HG03097 (cell line): Measurements from ENCODE around the gene METAP1D.
"Not testable (repeated sequence)": the region's sequence is repeated elsewhere in the genome, so short reads cannot be mapped to it uniquely, and the experiment has no call there.

Experiments
- ATAC-seq: cut with Tn5 transposase; IDR thresholded peaks from one replicate; pipeline ENCODE4 v1.9.1; 2021; ENCODE audit not compliant: unreplicated experiment, low FRiP score

The METAP1D gene

GRCh38 chr2:171999604-172000469, at the start of gene METAP1D:
METAP1D (plus strand) TSS chr2:171999953; CDS start chr2:171999970, 17 bp downstream.
- peak; percentile 86 for ATAC-seq

- no peak for ATAC-seq
Observed at GRCh38 chr2:171952276-171952675, 47.5 kb upstream of the METAP1D start.

- no peak for ATAC-seq
Observed at GRCh38 chr2:171952748-171953147, 47.0 kb upstream of the METAP1D start.

GRCh38 chr2:171956135-171956825, 43.5 kb upstream of the METAP1D start:
- ATAC-seq = no peak

DNA sequence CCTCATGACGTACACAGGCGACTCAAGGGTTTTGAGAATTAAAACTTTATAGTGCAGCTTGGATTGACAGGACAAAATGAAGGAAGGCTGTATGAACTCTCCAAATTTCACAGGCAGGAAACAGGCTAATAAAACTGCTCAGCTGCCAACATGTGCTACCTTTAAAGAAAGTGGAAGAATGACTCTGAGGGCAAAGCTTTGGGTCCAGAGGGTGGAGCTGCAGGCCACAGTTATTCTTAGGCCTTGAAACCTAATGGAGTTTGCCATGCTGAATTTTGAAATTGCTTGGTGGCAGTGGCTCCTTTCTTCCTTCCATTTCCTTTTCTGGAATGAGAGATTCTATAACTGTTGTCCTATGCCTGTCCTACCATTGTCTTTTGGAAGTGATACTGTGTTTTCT, 42.7 kb upstream of the METAP1D start:
- no peak for ATAC-seq

DNA sequence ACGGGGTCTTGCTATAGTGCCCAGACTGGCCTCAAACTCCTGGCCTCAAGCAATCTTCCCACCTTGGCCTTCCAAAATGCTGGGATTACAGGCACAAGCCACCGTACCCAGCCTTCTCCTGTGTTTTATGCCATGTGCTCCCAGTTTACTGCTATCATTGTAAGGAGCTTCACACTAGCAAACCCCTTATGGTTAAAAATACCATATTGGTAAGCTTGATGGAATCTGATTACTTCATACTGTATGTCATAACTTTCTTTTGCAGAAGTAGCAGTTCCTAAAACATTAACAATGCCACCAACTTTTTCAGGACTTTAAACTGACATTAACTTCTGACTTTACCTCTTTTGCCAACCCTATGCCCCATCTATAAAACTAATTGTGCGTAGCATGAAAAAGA, 41.3 kb upstream of the METAP1D start:
- no peak for ATAC-seq

GRCh38 chr2:171959998-171960397, 39.8 kb upstream of the METAP1D start:
- no peak for ATAC-seq

- no peak for ATAC-seq
Observed at GRCh38 chr2:171960570-171960969, 39.2 kb upstream of the METAP1D start.

DNA sequence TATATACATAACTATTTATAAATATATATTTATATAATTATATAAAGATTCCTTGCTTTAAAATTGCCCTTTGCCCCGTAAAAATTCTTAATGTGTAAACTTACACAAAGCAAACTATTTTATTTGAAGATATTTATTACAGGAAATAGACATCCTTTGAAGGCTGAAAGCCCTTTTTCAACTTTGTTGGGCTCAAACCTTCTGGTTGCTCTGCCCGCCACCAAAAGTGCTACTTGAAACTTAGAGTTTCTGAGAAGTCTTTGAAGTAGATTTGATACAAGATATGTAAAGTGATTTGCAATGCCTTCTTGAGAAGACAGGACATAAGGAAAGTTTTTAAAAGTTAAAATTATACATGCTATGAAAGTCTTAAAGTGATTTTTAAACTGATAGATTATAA, 36.6 kb upstream of the METAP1D start:
- ATAC-seq = no peak

DNA sequence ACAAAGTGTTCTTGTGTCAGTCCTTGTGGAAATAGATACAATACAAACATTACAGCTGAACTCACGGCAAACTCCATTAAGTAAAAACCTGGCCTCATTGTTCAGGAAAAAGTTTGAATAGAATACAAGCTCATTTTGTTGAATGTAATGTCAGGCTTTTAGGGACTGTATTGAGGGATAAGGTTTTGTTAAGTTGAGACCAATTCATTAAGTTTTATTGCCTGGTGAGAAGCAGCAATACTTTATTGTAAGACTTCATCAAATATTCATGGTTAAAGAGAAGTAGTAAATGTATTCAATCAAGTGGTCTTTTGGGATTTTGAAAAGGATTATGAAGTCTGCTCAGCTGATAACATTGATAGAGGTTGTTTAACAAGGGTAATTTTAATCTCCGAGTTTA, 35.4 kb upstream of the METAP1D start:
- ATAC-seq = no peak

DNA sequence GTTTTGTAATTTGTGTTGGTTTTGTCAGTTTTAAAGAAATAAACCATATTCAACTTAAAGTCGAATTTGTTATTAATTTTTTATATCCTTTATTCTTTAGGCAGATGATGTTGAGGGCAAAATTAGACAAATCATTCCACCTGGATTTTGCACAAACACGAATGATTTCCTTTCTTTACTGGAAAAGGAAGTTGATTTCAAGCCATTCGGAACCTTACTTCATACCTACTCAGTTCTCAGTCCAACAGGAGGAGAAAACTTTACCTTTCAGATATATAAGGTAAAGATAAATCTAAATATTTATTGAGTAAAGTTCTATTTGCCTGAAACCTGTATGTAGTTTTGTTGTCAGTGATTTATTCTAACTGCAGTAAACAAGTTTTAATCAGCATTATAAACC, 34.5 kb upstream of the METAP1D start:
- ATAC-seq = no peak

GRCh38 chr2:171965661-171966060, 34.1 kb upstream of the METAP1D start:
- no peak for ATAC-seq

- ATAC-seq = no peak
Observed at GRCh38 chr2:171966235-171966634, 33.5 kb upstream of the METAP1D start.

DNA sequence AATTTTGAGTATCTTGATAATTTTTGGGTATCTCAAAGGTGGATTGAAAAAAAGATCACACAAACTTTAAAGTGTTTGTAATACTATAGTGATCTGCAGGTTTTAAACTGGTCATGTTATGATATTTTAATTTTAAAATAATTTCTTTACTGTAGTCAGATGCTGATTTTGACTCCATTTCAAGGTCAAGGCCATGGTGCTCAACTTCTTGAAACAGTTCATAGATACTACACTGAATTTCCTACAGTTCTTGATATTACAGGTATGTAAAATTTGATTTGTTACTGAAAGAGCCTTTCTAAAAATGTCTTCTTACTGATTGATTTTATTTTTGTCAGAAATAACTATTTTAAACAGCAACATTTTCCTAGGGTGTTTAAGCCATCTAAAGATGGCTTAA, 33.1 kb upstream of the METAP1D start:
- no peak for ATAC-seq

DNA sequence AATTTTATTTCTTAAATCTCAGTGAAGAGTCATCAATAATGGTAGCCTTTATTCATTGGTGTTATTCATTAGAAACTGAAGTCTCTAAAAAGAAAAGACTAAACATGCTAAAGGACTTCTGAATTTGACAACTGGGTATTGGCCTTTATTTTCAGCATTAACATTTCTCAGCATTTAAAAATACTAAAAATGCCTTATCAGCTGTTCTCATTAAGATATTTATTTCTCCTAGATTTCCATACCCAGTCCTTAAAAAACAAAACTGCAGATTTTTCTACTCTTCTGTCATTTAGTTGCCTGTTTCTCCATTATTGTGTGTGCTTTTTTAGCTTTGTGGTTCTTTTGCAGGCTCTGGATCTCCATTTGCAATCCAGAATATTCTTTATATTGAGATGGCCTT, 31.2 kb upstream of the METAP1D start:
- no peak for ATAC-seq

- ATAC-seq = no peak
Observed at GRCh38 chr2:171972329-171972982, 27.3 kb upstream of the METAP1D start.

DNA sequence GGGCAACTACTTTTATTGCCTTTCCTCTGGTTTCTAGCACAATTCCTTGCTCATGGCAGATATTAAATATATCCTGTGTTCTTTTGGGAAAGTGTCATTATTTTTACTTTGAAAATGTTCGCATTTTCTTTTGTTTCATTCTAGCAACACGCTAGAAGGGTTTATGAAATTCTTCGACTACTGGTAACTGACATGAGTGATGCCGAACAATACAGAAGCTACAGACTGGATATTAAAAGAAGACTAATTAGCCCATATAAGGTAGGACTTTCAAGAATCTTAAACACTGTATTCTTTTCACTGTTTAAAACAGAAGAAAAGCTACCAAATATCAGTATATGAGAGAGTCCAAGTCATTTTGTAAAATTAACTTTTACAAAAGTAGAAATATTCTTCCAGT, 20.6 kb upstream of the METAP1D start:
- no peak for ATAC-seq

DNA sequence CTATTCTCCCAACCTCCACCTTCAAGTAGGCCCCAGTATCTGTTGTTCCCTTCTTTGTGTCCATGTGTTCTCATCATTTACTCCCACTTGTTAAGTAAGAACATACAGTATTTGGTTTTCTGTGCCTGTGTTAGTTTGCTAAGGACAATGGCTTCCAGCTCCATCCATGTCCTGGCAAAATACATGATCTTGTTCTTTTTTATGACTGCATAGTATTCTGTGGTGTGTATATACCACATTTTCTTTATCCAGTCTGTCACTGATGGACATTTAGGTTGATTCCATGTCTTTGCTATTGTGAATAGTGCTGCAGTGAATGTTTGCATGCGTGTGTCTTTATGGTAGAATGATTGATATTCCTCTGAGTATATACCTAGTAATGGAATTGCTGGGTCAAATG, 15.8 kb upstream of the METAP1D start:
- not testable (repeated sequence) for ATAC-seq

GRCh38 chr2:171985076-171985475, 14.7 kb upstream of the METAP1D start:
- ATAC-seq = no peak

- ATAC-seq = no peak
Observed at GRCh38 chr2:171986778-171987177, 13.0 kb upstream of the METAP1D start.

DNA sequence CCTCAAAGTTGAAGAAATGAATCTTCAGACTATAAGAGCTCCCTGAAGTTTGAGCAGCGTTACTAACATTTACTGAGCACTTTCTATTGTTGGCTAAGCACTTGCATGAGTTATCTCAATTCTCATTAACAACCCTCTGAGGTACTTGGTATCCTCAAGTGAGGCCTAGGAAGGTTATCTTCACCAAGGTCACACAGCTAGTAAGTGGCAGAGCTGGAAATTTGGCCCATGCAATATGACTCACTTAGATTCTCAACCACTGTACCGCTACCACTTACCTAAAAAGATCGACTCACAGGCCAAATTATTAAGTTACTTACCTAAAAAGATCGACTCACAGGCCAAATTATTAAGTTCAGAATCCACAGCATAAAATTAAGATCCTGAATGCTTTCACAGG, 8.7 kb upstream of the METAP1D start:
- no peak for ATAC-seq
